KG1 (cell line): Measurements from ENCODE around the gene CCDC28A.
"Not testable (repeated sequence)": the region's sequence is repeated elsewhere in the genome, so short reads cannot be mapped to it uniquely, and the experiment has no call there.

Experiments
- DNase-seq: peaks from one replicate; lab custom pipeline; 2025; lab: John Stamatoyannopoulos, UW

The CCDC28A gene

GRCh38 chr6:138773177-138774091 lies at the start of gene CCDC28A:
Gene CCDC28A (plus strand): TSS chr6:138773769. CDS start chr6:138776121, 2,352 bp downstream.
- peak; percentile 99 for DNase-seq

GRCh38 chr6:138724015-138724414 lies 49.6 kb upstream of the CCDC28A start:
- DNase-seq, result no peak

- DNase-seq, result no peak
Observed at GRCh38 chr6:138726066-138726756, 47.4 kb upstream of the CCDC28A start.

- DNase-seq, result no peak
Observed at GRCh38 chr6:138726757-138727097, 46.8 kb upstream of the CCDC28A start.

- no peak for DNase-seq
Observed at GRCh38 chr6:138727182-138727581, 46.4 kb upstream of the CCDC28A start.

GRCh38 chr6:138728662-138729061 lies 44.9 kb upstream of the CCDC28A start:
- DNase-seq, result peak; percentile 14

GRCh38 chr6:138730037-138730436 lies 43.5 kb upstream of the CCDC28A start:
- not testable (repeated sequence) for DNase-seq

GRCh38 chr6:138734585-138734984 lies 39.0 kb upstream of the CCDC28A start:
- no peak for DNase-seq

GRCh38 chr6:138736640-138737039 lies 36.9 kb upstream of the CCDC28A start:
- DNase-seq, result no peak

GRCh38 chr6:138752017-138752416 lies 21.6 kb upstream of the CCDC28A start:
- DNase-seq, result no peak

GRCh38 chr6:138757136-138757535 lies 16.4 kb upstream of the CCDC28A start:
- no peak for DNase-seq

- DNase-seq, result no peak
Observed at GRCh38 chr6:138765896-138766655, 7.5 kb upstream of the CCDC28A start.

GRCh38 chr6:138769102-138769676 lies 4.4 kb upstream of the CCDC28A start:
- peak; percentile 51 for DNase-seq

GRCh38 chr6:138772596-138773176 lies 883 bp upstream of the CCDC28A start:
- no peak for DNase-seq

- DNase-seq, result no peak
Observed at GRCh38 chr6:138774370-138774769, 801 bp downstream of the CCDC28A start.

- DNase-seq, result no peak
Observed at GRCh38 chr6:138776659-138777058, 3.1 kb downstream of the CCDC28A start.

- no peak for DNase-seq
Observed at GRCh38 chr6:138778331-138778730, 4.8 kb downstream of the CCDC28A start.

GRCh38 chr6:138782243-138782642 lies 8.7 kb downstream of the CCDC28A start:
- DNase-seq, result no peak

GRCh38 chr6:138785079-138785478 lies 11.5 kb downstream of the CCDC28A start:
- no peak for DNase-seq

- DNase-seq, result no peak
Observed at GRCh38 chr6:138785980-138786379, 12.4 kb downstream of the CCDC28A start.

GRCh38 chr6:138787138-138787537 lies 13.6 kb downstream of the CCDC28A start:
- DNase-seq, result no peak
